AG09309 (cell line): ENCODE data around the gene NLRC3.

ENCODE experiments used
- DNase-seq: peaks from one replicate; pipeline ENCODE4 v3.0.0-alpha.2; 2010; ENCODE audit warnings: low read depth
- H3K4me3 ChIP-seq: 2 replicates; pipeline ENCODE4 v1.5.1; 2011; ENCODE audit warnings: mild to moderate bottlenecking, low read depth, low read length, moderate library complexity; ENCODE audit not compliant: control insufficient read depth
- CTCF ChIP-seq: IDR thresholded peaks from 2 replicates; pipeline ENCODE4 v1.5.1; 2011; ENCODE audit warnings: mild to moderate bottlenecking, low read depth, low read length, inconsistent platforms; ENCODE audit not compliant: insufficient read depth, control insufficient read depth; ENCODE audit errors: missing control alignments

NLRC3 gene

DNA sequence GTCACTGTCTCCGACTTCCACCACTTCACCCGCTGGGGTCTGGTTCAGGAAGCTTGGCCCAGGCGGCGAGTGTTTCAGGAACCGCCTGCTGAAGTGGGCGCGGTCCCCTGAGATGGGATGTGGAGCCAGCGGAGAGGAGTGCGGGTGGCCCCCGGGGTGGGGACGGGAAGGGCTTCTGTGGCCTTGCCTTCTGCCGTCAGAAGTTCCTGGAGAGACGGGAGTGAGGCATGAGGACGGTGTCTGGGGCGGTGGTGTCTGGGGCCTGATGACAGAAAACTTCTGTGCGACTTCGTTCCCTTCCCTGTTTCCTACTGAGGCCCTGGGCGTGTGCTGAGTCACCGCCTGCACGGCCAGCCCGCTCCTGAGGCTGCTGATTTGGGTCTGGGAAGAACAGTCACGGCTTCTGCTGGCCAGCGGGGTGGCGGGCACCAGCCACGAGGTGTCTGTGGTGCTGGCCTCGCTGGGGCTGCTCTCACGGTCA, 12.3 kb upstream of the NLRC3 start:
- H3K4me3 ChIP-seq, result no peak overlapping the region
- DNase-seq, result no peak
- no peak for TF ChIP-seq CTCF

DNA sequence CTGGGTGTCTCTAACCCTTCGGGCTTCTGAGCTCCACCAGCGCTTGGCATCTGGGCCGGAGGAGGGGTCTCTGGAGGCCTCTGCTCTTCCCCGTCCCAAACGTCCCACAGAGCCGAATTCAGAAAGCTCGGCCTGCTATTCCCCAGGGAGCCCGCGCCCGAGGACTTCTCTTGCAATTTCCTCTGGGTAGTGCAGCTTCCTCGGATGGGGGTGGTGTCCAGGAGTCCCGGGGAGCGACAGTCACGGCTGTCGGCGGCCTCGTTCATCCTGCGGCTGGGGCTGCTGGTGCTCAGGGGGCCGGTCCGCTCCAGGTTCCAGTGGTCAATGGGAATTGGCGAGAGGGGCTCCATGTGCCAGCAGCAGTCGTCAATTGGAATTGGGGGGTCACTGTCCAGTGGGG, 11.8 kb upstream of the NLRC3 start:
- no peak overlapping the region for H3K4me3 ChIP-seq
- DNase-seq, result no peak
- TF ChIP-seq CTCF, result no peak

DNA sequence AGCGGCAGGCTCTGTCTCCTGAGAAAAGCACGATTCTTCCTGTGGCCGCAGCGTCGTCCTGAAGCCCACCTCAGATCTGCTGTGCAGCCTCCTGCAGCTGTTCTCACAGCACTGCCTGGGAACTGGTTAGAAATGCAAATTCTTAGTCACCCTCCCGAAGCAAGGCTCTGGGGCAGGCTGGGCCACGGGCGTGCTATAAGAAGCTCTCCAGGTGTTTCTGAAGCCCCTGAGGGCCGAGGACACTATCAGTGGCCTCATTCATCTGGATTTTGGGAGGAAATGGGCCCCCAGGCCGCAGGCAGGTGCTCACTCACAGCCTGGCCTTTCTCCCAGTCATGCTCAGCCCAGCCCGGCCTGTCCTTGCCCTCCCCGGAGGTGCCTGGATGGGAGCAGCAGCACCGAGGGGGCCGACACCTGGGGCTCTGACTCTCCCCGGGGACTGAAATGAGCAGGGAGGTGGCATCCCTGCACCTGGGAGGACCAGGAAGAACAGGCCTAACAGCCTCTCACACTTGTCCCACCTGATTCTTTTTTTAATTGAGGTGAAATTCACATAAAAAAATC, 10.4 kb upstream of the NLRC3 start:
- H3K4me3 ChIP-seq, result no peak overlapping the region
- DNase-seq, result no peak
- TF ChIP-seq CTCF, result no peak

GRCh38 chr16:3584412-3584811, 7.2 kb upstream of the NLRC3 start:
- H3K4me3 ChIP-seq, result no peak overlapping the region
- DNase-seq, result no peak
- TF ChIP-seq CTCF, result no peak

GRCh38 chr16:3583303-3584038, 6.3 kb upstream of the NLRC3 start:
- H3K4me3 ChIP-seq, result no peak overlapping the region
- no peak for DNase-seq
- TF ChIP-seq CTCF, result no peak

GRCh38 chr16:3582276-3583165, 5.3 kb upstream of the NLRC3 start:
- no peak for TF ChIP-seq CTCF
- no peak overlapping the region for H3K4me3 ChIP-seq
- DNase-seq, result no peak
